Lung microvascular endothelial cell (primary cell): ENCODE results near the gene TMTC2. TPM values are rescaled to one million over a fixed set of nuclear protein-coding genes. Genes with fewer than 3 reads are reported as not detected.
A peak's percentile ranks its signal among the peaks of the same experiment; 100 is the strongest.
"Not testable (repeated sequence)": the region's sequence is repeated elsewhere in the genome, so short reads cannot be mapped to it uniquely, and the experiment has no call there.

Experiments
- DNase-seq, 2 donors: peaks; one replicate each; pipeline versions ENCODE4 v3.0.0 to v3.0.0-alpha.2; 2010; ENCODE audit warnings: low read depth in 2 of 2
- total RNA-seq: library from RNA; depleted of rRNA; stranded (reverse); fragments of >200 nt; gene quantifications from 2 replicates; pipeline ENCODE4 v1.2.1, GENCODE V29; 2014

The TMTC2 gene
- total RNA-seq, 1 donor from 2014 or later, result 13.9 TPM

DNA sequence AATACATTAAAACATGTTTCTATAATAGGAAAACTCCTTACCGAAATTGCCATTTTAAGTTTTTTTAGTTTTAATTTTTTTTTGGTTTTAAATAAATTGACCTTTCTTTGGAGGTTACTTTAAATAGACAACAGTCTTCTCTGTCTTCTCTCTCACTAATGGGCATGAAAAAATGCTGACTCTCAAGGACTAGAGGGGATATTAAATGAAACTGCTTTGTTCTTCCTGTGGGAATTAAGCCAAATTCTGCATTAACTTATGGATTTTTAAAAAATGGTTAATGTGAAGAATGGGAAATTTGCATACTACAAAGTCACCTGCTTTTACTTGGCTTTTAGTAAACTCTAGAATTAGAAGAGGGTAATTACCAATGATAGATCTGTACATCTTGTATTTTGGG is 378.9 kb downstream of the TMTC2 start:
- no peak for DNase-seq

DNA sequence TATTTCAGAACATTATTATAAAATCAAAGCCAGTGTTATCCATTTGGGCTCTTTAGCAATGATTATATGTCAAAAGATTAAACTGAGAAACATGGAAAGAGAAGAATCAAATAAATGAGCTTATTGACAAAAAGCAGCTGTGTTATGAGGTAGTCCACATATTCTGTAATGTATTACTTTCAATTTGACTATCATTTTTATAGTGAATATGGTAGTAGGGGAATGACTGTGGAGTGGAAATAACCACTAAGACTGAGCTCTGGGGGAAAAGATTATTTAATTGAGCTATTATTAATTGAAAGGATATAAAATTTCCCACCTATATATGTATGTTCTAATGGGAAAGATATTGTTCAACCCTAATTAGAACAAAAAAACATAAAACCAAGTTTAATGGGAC is 381.3 kb downstream of the TMTC2 start:
- no peak for DNase-seq

DNA sequence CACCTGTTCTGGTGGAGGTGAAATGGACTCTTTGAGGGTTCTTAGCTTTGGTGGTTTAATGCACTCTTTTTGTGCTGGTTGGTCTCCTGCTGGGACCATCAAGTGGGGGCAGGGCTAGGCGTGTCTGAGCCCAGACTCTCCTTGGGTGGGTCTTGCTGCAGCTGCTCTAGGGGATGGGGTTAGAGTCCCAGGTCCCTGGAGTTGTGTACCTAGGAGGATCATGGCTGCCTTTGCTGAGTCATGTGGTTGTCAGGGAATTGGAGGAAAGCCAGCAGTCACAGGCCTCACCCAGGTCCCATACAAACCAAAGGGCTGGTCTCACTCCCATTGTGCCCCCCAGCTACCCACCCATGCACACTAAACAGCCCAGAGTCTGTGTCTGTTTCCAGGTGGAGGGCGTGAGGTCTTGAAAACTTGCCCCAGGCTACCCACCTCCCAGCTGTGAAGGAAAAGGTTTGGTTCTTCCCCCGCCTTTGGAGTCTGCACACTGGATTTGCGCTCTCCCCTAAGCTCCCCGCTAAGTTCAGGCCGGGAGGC is 387.7 kb downstream of the TMTC2 start:
- DNase-seq, result no peak

DNA sequence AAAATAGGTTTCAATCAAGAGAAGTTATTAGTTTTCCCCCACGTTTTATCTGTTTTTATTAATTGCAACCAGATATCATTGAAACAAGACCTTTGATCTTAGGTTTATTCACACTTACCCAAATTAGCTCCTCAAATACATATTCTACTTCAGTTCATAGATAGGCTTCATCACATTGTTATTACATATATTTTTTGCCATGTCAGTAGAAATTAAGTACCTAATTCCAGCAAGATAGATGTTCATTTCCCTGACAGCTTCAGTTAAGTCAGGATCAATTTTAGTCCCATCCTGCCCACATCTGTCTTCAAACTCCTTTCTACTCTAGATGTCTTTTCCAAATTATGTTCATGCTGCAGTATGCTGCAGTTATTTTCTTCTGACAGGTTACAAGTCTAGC is 388.8 kb downstream of the TMTC2 start:
- DNase-seq, result no peak

DNA sequence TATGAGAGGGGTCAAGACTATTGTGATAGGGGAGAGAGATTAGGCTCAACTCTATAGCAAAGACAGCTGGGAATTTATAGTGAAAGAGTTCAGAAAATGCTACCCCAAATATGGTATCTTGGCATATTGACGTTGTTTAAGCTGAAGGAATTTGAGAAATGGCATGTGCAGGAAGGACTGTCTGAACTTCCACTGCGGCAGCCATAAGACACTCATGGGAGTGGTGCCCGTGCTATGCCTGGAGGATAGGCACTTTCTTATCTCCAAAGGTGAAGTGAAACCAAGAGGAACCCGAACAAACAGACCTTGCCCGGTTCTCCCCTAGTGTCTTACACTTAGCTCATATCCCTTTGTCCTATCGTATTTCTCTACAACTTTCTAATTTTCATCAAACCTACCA is 390.3 kb downstream of the TMTC2 start:
- DNase-seq, result no peak

DNA sequence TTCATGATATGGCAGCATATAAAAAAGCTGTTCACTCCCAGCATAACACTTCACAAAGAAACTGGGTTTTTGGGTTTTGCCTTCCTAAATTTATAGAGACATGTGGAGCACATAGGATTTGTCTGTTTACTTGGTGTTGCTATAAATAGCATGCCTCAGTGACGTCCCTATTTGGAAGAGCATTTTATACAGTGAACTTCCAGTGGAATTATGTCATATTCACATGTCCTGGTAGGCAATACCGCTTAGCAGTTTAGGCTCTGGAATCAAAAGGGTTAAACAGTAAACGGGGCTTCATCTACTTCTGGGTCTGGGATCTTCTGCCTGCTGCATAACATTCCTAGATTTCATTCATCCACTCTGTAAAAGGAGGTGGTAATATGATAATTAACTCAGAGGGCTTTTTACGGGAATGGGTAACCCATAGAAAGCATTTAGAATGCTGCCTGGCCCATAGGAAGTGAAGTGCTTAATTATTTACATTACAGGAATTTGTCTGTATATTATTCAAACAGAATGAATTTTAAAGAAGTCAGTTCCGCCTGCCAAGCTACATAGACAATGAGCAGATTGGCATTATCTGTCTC is 396.1 kb downstream of the TMTC2 start:
- DNase-seq, result peak in 1 of 2 donors; percentile 28

DNA sequence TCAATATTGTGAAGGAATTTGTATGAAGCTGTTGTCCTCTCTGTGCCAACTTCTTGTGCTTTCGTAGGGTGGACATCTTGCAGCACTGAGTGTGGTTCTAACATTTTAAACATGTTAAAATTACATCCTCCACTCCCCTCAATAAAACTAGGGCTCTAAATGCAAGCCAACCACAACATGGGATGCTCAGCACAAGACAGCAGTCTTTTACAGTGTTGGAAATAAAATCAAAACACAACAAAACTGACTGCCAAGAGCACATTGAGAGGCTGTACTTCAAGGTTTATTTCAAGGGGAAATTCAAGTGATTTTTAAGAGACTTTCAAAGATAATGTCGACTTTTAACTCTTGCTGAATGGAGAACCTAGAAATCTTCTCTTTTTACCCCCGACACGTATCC is 396.9 kb downstream of the TMTC2 start:
- DNase-seq, result peak in 1 of 2 donors; percentile 17

DNA sequence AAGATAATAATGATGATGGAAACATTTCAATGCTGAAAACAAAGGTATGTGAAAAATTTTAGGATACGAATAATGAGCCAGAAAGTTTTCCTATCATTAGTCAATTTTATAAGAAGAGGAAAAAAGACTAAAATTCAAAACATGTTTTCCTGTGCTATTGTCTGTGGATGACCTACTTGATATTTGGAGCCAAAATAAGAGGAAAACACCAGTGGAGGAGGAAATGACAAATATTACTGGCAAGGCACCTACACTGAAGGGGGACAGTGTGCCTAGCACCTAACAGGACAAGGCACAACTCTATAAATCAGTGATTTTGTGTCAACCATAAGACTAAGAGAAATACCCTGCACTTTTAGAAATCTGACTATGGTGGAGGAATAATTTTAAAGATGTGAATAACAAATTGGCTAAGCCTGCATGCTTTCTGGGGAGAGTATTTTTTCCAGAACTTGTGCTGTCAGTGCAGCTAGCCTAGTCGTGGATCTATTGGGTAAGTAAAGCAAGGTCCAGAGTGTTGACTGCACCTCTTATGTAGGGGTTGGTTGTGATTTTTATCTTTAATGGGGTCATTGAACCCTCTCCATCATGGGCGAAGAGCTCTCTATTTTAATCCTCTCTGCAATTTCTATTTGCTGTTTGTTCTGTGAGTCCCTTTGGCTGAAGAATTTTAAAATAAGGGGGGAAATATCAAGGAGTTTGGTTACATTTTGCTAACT is 398.0 kb downstream of the TMTC2 start:
- peak; percentile 23 to 93 for DNase-seq

DNA sequence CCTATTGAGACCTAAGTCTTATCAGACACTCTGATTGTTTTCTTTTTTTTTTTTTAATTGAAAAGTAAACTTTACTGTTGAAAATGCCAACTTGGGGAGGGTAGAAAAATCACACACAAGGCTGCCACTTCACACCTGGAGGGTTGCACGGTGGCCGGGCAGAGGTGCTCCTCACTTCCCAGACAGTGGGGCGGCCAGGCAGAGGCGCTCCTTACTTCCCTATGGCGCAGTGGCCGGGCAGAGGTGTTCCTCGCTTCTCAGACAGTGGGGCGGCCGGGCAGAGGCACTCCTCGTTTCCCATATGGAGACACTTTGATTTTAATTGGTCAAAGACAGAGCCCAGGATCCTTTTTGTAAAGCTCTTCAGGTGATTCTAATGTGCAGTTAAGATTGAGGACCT is 399.3 kb downstream of the TMTC2 start:
- DNase-seq, result no peak

DNA sequence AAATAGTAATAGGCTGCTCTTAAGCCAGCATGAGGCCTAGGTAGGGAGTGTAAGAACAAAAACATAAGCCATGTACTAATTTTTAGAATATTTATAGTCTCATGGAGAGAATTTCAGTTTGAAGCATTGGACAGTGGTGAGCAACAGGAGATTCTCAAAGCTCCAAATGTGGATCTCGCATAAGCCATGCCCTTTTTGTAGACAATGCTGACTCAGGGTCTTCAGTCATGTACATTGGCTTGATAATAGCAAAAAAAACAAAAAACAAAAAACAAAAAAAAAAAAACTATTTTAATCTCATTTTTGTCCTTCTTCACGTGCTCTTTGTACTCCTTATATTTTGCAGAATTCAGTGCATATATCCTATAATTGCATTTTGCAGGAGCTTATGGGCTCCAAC is 402.9 kb downstream of the TMTC2 start:
- DNase-seq, result no peak

DNA sequence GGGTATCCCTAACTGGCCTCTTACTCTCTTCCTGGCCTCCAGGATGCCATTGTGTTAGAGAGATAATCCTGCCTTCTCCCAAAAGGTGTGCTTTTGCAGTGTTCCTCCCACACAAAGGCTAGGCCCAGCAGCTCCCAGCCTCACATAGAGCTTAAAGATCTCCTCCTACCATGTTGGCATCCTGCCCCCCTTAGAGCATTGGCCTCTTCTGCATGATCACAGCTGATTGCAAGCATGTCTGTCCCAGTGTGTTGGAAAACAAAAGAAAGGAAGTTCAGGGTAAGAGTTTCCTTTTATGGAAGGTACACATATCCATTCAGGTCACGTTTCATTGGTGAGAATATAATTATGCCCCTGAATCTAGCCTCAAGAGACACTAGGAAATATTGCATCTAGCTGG is 405.4 kb downstream of the TMTC2 start:
- DNase-seq, result peak in 1 of 2 donors; percentile 22

DNA sequence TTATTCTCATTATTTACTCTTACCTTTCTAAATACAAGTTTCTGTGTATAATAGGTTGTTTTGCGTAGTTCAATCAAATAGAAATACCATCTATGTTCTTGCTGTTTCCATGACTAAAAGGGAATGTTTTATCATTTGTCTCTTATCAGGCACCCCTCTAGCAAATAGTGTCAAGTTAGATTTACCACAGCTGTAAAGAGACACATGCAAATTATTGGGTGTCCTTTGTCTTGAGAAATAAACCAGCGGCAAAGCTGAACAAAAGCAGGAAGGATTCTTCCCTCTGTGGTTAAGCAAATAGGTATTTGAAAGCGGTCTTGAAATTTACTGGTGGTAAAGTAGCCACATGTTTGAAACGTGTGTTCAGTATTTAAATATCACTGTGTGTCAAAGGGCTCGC is 405.9 kb downstream of the TMTC2 start:
- DNase-seq, result no peak

DNA sequence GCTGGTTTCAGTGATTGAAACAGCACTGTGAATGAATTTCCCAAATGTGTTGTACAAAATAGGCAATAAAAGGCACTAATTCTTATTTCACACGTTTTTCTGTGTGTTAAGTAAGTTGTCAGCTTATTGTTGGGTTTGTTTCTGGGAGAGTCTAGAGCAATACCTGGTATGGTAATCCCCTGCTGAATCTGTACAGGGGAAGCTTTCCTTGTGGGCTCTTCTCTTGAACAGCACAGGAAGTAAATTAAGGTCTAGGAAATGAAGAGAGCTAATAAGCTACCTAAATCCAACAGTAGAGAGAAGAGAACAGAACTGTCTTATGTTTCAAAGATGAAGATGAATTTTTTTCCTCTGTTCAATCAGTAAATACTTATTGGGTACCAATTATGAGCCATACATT is 406.7 kb downstream of the TMTC2 start:
- DNase-seq, result no peak

DNA sequence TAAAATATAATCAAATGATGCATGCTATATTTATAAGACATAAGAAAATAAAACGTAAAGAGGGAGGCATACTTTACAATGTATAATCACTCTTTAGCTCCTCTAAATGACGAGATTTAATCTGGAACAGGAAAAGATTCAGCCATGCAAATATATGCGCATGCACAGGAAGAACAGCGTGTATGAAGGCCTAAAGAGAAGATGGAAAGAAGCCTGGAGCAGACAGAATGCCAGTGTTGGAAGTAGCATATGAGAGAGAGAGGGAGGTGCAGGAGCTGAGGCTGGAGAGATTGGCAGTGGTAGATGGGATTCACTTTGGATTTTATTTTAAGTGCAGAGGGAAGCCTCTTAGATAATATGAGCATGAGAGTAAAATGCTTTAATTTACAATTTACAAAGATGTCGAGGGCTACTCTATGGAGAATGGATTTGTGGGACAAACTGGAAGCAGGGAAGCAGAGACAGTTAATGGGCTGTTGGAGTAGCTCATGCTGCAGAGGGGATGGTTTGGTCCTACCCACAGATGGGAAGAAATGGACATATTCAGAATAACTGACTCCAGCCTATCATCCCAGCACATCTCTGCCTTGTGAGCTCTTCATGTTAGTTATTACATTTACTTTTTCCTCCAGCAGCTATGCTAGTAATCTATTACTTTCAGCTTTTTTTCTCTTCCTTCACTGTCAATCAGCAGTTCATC is 411.1 kb downstream of the TMTC2 start:
- no peak for DNase-seq

DNA sequence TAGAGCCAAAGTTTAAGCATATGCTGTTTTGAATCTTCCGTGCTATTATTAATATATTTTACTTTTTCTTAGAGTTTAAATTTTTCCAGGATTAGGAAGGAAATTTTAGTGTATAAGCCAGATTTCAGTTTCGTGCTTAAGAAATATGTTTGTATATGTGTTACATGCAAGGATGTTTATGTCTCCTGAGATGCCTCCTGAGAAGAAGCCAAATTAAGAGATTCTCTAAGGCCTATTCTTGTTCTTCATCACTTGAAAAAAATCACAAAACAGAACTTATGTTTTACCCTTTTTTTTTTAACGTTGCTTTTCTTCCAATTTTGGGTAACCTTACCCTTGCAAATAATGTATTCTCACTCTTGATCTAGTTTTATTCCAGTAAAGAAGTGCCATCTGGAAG is 412.7 kb downstream of the TMTC2 start:
- DNase-seq, result no peak

DNA sequence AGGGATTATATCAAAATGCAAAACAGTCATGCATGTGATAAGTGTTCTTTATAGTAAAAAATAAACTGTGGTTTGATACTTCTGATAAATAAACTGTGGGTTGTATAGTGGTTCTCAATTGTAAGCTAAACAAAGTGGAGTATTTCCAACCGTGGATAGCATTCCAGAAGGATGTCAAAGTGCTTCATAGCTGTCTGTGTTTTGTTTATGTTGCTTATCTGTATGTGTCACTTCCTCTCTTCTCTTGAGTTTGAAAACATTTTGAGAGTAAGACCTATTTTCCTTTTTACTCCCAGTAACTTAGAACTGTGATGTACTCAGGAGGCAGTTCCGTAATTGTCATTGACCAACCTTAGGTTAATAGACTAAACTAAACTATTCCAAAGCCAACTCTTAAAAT is 415.8 kb downstream of the TMTC2 start:
- DNase-seq, result peak; percentile 14 to 37

DNA sequence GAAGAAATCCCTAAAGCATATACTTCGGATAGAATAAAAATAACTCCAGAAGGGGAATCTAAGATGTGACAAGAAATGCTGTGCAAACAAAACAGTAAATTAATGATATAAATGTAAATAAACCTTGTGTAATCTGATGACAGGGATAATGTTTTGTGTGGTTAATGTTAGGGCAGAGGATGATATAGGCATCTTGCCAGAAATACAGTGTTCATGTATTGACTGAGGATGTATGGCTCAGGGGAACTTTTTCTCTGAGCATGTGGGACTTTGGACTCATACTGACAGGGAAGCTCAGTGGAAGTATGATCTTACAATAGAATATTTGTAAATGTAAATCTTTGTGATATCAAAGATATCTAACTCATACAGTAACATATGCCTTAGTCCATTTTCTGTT is 420.2 kb downstream of the TMTC2 start:
- no peak for DNase-seq

DNA sequence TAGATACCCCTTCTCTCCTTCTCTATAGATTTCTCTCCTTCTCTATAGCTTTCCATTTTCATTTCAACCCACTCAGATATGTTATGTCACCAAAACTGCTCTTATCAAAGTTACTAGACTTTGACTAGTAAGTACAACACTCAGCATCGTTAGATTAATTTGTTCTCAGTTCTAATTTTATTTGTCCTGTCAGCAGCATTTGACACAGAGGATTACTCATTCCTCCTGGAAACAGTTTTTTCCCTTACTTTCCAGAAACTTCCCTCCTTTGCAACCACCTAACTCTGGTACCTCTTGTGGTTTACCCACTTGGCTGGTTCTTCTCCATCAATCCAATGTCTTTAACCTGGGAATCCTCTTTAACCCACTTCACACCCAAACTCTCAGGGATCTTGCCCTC is 423.7 kb downstream of the TMTC2 start:
- no peak for DNase-seq

DNA sequence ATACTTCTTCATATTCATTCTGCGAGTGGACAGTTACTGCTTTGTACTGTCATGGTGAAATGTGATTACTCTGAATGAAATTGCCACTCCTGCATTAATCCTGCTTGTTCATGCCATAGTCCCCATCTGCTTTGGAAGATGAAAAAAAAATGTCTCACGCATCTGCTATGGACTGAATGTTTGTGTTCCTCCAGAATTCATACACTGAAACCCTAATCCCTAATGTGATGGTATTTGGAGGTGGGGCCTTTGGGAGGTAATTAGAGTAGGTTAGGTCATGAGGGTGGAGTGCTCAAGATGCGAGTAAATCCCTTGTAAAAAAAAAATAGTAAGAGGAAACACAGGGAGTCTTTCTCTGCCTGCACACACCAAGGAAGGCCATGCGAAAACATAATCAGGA is 427.2 kb downstream of the TMTC2 start:
- DNase-seq, result no peak

DNA sequence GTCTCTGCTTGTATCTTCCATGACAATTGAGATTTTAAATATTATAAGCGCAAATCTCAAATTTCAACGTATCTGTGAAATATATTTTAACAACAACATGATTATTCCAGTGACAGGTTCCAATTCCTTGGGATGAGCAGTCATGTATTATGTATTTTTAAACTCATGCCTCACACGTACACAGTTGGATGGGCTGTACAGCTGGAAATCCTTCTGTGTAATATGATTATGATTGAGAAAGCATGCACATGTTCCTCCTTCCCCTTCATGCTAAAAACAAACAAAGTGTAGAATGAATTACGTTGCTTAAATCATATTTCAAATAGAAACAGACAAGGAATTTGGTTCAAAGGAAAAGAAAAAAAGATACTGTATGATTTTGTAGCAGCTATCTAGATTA is 428.3 kb downstream of the TMTC2 start:
- no peak for DNase-seq

DNA sequence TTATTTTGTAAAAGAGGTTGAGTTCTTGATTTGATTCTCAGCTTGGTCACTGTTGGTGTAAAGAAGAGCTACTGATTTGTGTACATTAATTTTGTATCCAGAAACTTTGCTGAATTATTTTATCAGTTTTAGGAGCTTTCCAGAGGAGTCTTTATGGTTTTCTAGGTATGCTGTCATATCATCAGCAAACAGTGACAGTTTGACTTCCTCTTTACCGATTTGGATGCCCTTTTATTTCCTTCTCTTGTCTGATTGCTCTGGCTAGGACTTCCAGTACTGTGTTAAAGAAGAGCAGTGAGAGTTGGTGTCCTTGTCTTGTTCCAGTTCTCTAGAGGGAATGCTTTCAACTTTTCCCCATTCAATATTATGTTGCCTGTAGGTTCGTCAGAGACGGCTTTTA is 431.2 kb downstream of the TMTC2 start:
- DNase-seq, result not testable (repeated sequence)

DNA sequence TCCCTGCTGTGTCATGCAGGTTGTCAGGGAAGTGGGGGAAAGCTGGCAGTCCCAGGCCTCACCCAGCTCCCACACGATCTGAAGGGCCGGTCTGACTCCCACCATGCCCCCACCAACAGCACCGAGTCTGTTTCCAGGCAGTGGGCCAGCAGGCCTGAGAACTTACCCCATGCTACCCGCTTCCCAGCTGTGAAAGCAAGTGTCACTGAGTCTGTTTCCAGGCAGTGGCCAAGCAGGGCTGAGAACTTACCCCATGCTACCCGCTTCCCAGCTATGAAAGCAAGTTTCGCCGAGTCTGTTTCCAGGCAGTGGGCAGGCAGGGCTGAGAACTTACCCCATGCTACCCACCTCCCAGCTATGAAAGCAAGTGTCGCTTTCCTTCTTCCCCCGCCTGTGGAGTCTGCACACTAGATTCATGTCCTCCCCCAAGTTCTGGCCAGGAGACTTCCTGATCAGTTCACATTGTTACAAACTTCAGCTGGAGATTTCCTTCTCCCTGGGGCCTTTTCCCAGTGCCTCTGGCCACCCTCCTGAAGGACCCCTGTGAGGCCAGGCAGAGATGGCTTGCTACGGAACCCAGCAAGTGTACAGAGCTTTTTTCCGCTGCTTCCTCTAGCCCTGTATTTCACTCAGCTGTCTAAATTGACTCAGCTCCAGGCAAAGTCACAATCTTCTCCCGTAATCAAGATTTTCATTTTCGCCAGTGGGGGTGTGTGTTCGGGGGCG is 435.4 kb downstream of the TMTC2 start:
- no peak for DNase-seq
